GM19395 (cell line): ENCODE measurements around the gene RORB.
A peak's percentile ranks its signal among the peaks of the same experiment; 100 is the strongest.

Experiments
- ATAC-seq: cut with Tn5 transposase; IDR thresholded peaks from one replicate; pipeline ENCODE4 v1.9.1; 2021; ENCODE audit warnings: mild to moderate bottlenecking, moderate library complexity; ENCODE audit not compliant: unreplicated experiment

RORB gene

DNA sequence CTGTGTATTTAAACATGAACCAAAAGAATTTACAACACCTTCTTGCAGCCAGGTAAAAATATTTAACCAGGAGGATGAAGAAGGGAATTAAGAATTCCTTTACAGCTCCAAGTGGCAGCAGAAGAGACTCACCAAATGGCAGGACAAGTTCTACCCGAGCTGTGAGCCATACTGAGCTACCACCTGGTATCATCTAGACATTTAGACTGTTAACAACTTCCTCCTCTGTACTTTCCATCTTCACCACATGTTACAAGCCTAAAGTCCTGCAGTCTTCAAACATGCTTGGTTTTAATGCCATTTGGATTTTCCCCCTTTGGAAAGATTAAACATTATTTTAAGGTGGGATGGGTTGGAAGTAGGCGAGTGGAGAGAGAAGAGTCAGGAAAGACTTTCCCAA is 200.4 kb downstream of the RORB start:
- ATAC-seq = peak; percentile 56

DNA sequence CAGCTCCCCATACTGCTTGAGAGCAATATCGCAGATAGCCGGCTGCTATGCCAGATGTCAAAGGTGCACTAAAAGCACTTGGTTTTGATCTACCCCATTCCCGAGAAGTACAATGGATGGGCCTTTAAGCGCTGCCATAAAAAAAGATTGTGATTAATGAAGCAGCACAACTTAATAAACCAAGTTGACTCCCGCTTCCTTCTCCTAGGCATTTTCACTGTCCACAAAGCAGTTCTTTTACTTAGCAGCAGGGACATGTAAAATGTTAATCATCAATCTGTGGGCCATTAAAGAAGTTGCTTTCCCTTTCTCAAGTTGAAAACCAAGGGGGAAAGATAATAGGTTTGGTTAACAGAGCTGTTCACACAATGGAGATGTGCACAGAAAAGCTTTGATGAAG is 214.2 kb downstream of the RORB start:
- ATAC-seq = no peak

DNA sequence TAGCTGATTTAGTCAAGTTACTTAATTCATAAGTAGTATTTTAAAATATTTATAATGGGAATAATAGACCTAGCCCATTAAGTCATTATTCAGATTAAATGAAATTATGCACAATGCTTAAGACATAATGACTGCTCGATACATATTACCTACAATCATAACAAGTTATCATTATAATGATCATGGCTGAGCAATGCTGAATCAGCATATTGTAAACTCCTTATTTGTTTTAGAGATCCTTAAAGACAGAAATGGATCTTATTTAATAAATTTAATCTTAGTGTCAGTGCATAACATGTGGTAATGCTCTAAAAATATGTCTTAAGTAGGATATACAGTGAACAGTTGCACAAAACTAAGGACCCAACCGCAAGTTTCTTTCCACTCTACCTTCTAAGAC is 221.6 kb downstream of the RORB start:
- ATAC-seq = no peak

DNA sequence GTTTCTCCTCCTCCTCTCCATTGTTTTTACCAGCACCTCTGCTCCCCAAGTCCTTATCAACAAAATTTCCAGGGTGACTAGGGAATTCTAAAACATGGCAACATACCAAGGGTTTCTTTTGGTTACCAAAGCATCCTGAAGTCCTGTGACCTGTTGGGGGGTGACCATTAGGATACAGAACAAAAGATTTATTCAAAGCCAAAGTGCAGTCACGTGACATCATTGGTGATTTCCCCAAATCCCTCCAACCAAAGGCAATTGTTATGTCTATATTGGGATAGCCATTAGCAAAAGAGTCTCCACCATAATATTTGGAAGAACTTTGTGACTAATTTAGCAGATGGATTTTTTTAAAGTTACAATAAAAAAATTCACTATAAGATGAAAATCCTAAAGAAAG is 222.2 kb downstream of the RORB start:
- no peak for ATAC-seq

DNA sequence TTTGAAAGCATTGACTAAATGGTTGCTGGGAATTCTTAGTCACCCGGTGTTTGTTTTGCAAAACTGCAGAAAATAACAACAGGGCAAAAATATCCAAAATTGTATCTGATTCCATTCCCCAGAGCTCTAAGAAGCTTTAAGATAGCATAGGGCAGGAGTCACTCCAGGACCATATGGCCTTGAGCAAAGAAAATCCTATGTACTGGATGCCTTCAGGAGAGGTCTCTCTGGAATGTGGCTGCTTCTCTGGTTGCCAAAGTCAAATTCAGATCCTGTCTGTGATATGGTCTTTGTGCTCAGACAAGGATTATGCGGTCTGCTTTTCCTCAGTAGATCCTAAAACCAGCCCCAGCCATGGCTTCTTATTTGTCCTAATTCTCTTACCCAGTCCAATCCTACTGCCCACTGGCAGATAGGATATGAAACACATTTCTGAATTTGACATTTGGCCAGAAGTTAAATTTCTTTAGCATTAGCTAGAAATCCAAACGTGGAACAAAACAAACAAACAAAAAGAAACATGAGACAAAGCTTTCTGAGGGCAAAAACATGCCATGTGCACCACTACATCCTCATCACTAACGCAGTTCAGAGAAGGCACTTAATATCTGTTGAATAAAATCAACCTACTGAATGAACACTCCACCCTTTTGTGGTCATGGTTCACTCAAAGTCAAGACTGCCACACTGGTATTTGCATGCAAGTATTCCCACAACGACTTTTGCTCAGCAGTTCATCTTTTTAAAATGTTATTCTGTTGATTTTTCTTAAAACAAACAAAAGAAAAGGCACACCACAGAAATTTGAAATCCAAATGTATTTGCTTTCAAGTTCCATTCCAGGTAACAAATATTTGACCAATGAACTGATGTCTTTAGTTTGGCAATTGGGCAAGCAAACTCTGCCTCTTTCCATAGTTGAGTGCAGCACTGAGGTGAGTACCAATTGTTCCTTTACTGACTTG is 224.8 kb downstream of the RORB start:
- ATAC-seq = no peak

DNA sequence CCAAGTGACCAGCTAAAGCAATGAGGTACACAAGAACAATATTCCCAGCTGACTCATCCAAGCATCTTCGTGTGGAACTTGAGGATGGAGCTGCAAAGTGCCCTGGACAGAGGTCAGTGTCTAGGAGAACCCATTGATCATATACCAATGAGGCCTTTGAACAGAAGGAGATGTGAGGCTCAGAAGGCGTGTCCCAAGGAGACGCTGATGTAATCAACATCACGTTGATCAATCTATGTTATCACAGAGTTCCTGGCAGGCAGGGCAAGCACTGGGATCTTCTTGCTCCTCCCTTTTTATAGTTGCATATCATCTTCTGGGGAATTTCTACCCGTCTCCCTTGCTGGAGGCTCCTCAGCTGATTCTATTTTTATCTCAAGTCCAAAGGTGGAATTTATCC is 227.2 kb downstream of the RORB start:
- no peak for ATAC-seq

DNA sequence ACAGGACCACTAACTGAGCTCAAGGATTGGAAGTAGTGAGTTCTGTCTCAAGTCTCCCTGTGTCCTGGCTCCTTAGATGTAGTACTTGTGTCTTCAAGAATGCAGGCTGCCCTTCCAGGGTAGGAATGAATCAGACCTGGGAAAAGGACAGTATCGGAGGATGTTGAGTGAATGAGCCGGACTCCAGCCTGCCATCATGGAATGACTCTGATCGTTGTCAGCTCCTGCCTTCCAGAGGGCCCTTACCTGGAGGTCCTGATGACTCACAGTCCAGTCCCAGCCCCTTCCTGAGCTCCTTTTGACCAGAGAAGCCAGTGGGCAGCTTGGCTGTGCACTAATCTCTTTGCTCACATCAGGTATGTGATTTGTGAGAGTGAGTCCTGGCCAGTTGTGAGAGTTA is 229.4 kb downstream of the RORB start:
- no peak for ATAC-seq

DNA sequence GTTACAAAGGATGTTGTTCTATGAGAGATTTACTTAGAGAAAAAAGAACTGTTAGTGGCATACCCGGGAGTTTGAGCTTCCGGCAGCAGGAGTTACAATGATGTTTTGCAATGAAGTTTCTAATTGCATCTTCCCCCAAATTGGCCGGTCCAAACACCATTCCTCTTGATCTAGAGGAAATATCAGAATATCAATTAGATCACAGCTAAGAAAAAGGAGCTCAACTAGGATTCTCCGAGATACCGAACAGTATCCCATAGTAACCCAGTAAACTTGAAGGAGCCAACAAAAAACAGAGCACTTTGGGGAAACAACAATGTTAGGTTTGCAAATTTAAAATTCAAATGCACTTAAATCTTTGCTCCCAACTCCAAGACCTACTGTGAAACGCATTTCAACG is 231.0 kb downstream of the RORB start:
- ATAC-seq = no peak

DNA sequence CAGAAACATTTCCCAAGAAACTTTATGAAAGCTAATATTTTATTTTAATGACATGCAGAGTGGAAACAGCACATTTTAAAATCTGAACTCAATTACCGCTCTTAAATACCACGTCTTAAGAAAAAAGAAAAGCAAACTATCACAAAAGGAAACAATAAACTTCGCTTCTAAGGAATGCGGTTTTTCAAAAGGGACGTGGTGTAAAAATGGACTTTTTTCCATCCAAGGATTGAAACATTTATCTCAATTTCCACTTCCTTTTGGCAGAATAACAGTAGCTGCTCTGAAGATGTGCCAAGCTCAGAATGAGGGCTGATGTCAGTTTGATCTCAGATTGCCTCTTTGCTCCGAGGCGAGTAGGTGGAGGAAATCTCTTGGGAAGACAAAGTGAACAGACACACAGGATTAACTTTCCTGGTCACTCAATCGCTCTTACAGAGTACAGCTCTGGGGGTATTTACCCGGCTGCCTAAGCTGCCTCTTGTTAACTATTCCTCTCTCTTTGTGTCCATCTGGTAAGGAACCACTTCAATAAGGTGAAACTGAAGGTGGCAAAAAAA is 232.1 kb downstream of the RORB start:
- no peak for ATAC-seq

DNA sequence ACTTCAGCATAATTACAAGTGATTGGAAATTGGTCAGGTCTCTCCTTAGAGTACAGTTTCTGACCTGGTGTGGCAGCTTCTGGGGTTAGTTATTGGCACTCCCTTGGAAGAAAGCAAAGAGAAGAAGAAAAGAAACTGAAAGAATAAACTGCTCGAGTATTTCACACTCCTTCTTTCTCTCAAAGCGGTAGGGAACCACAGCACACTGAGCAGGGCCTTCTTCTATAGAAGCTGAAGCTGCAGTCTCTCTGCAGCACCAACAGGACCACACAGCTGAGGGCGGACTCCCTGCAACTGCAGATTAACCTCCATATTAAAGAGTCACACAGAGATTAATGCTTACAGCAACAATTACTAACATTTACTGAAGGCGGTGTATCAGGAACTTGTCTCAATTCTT is 238.6 kb downstream of the RORB start:
- no peak for ATAC-seq

DNA sequence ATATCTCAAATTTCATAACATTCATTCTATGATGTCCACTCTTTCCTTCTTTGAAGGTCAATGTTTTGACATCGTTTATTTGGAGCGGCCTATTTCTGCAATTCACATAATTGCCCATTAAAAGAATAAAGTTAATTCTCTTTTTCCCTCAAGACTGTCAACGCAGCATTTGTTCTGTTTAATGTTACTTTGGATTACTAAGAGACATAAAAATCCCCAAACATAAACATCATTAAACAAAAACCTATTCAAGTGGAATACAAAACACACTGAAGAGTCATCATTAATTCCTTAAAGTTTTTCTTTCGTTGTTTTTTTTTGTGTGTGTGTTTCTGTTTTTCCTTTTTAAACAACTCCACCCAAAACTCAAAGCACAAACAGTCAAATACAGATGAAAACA is 239.5 kb downstream of the RORB start:
- no peak for ATAC-seq

DNA sequence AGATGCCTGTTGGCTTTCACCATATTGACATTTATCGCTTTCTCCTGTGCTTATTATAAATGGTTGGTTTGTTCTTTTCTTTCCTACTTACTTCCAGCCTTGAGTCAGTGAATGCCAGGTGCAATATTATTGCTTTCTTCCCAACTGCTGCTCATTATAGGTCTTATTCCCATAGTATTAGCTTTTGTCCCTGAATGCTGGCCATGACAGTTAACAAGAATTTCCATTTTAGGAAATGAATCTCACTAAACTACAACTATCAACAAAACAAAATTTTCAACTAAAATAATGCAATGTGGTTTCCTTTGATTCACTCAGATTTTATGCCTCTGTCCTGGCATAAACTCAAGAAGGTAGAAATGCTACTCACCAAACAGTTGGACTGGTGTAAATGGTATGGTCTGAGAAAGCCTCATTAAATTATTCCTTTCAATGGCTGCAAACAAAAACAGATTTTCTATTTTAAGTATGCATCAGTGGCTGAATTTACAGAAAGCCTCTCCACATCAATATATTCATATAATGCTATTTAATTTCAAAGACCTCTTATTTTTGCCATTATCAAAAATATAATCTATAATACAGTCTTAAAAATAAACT is 245.2 kb downstream of the RORB start:
- ATAC-seq = no peak
